H9 (cell line): ENCODE results near the gene TTC29. TPM values are rescaled to one million over a fixed set of nuclear protein-coding genes. Genes with fewer than 3 reads are reported as not detected.

ENCODE experiments used
- DNase-seq: peaks from one replicate; pipeline ENCODE4 v3.0.0-alpha.2; 2017
- H2AFZ ChIP-seq: one replicate; pipeline ENCODE4 v1.6.1; 2013; ENCODE audit warnings: mild to moderate bottlenecking, low read length, control low read depth, moderate library complexity
- H2AK5ac ChIP-seq: 2 replicates; pipeline ENCODE4 v1.6.1; 2013; ENCODE audit warnings: low read length, control low read depth, mixed read lengths; ENCODE audit not compliant: insufficient read length
- H2BK120ac ChIP-seq: one replicate; pipeline ENCODE4 v1.6.1; 2013; ENCODE audit warnings: low read depth, mild to moderate bottlenecking, low read length, control low read depth, inconsistent platforms; ENCODE audit not compliant: poor library complexity, severe bottlenecking
- H2BK12ac ChIP-seq: 2 replicates; pipeline ENCODE4 v1.6.1; 2013; ENCODE audit warnings: low read length, control low read depth, mixed read lengths, low read depth; ENCODE audit not compliant: insufficient read length
- H2BK15ac ChIP-seq: 2 replicates; pipeline ENCODE4 v1.6.1; 2013; ENCODE audit warnings: low read depth, low read length, control low read depth
- H2BK20ac ChIP-seq: one replicate; pipeline ENCODE4 v1.6.1; 2013; ENCODE audit warnings: low read depth, mild to moderate bottlenecking, low read length, control low read depth, inconsistent platforms; ENCODE audit not compliant: poor library complexity, severe bottlenecking
- H2BK5ac ChIP-seq: 2 replicates; pipeline ENCODE4 v1.6.1; 2013; ENCODE audit warnings: low read length, control low read depth, mixed read lengths; ENCODE audit not compliant: insufficient read length
- H3K14ac ChIP-seq: 2 replicates; pipeline ENCODE4 v1.6.1; 2013; ENCODE audit warnings: low read length, control low read depth; ENCODE audit not compliant: insufficient read depth
- H3K18ac ChIP-seq: 2 replicates; pipeline ENCODE4 v1.6.1; 2013; ENCODE audit warnings: low read depth, mild to moderate bottlenecking, mixed read lengths, low read length, control low read depth; ENCODE audit not compliant: insufficient read length
- H3K23ac ChIP-seq: 2 replicates; pipeline ENCODE4 v1.6.1; 2013; ENCODE audit warnings: low read length, control low read depth, mixed read lengths, low read depth; ENCODE audit not compliant: insufficient read length
- H3K23me2 ChIP-seq: 2 replicates; pipeline ENCODE4 v1.6.1; 2013; ENCODE audit warnings: low read depth, mild to moderate bottlenecking, mixed read lengths, low read length, control low read depth; ENCODE audit not compliant: insufficient read length, poor library complexity, severe bottlenecking
- H3K27ac ChIP-seq: 2 replicates; pipeline ENCODE4 v1.5.1; 2013; ENCODE audit warnings: low read length, control low read depth, mixed read lengths, low read depth; ENCODE audit not compliant: insufficient read length
- H3K27me3 ChIP-seq: 2 replicates; pipeline ENCODE4 v1.6.1; 2013; ENCODE audit warnings: low read length, control low read depth, inconsistent platforms; ENCODE audit not compliant: insufficient read depth
- H3K4ac ChIP-seq: 2 replicates; pipeline ENCODE4 v1.6.1; 2013; ENCODE audit warnings: low read depth, mild to moderate bottlenecking, control low read depth, inconsistent platforms, low read length, moderate library complexity
- H3K4me1 ChIP-seq: 2 replicates; pipeline ENCODE4 v1.6.1; 2013; ENCODE audit warnings: low read length, control low read depth, inconsistent platforms; ENCODE audit not compliant: insufficient read depth
- H3K4me2 ChIP-seq: 2 replicates; pipeline ENCODE4 v1.6.1; 2013; ENCODE audit warnings: low read length, control low read depth, mixed read lengths; ENCODE audit not compliant: insufficient read length, insufficient read depth
- H3K56ac ChIP-seq: 2 replicates; pipeline ENCODE4 v1.6.1; 2013; ENCODE audit warnings: low read depth, mild to moderate bottlenecking, mixed read lengths, low read length, control low read depth; ENCODE audit not compliant: insufficient read length
- H3K79me1 ChIP-seq: 2 replicates; pipeline ENCODE4 v1.6.1; 2013; ENCODE audit warnings: low read depth, mild to moderate bottlenecking, moderate library complexity, low read length, control low read depth, inconsistent platforms; ENCODE audit not compliant: insufficient read depth, poor library complexity, severe bottlenecking
- H3K79me2 ChIP-seq: 2 replicates; pipeline ENCODE4 v1.6.1; 2013; ENCODE audit warnings: low read length, control low read depth, inconsistent platforms; ENCODE audit not compliant: insufficient read depth
- H3K9ac ChIP-seq: 2 replicates; pipeline ENCODE4 v1.6.1; 2013; ENCODE audit warnings: low read length, control low read depth, mixed read lengths; ENCODE audit not compliant: insufficient read length; ENCODE audit errors: extremely low read depth
- H3K9me3 ChIP-seq: one replicate; pipeline ENCODE4 v1.6.1; 2013; ENCODE audit warnings: low read depth, low read length, inconsistent platforms; ENCODE audit not compliant: control insufficient read depth
- H3T11ph ChIP-seq: one replicate; pipeline ENCODE4 v1.6.1; 2013; ENCODE audit warnings: mild to moderate bottlenecking, low read length, control low read depth, inconsistent platforms
- H4K20me1 ChIP-seq: one replicate; pipeline ENCODE4 v1.6.1; 2013; ENCODE audit not compliant: control insufficient read depth, insufficient read length, insufficient read depth
- H4K5ac ChIP-seq: 2 replicates; pipeline ENCODE4 v1.6.1; 2013; ENCODE audit warnings: low read depth, mild to moderate bottlenecking, mixed read lengths, low read length, control low read depth; ENCODE audit not compliant: insufficient read length
- H4K8ac ChIP-seq: replicated peaks from 2 replicates; pipeline ENCODE4 v1.6.1; 2013; ENCODE audit warnings: low read length, control low read depth, mixed read lengths, low read depth; ENCODE audit not compliant: insufficient read length
- H4K91ac ChIP-seq: 2 replicates; pipeline ENCODE4 v1.6.1; 2013; ENCODE audit warnings: low read depth, mild to moderate bottlenecking, moderate library complexity, mixed read lengths, low read length, control low read depth; ENCODE audit not compliant: insufficient read length
- H3K27ac Mint-ChIP-seq, 3 experiments: 2 replicates in 2 of 3; 3 replicates in 1 of 3; pipeline ENCODE4 v1.8.0; 2020 to 2021; ENCODE audit warnings: mixed read lengths in 3 of 3, mild to moderate bottlenecking in 1 of 3, moderate library complexity in 1 of 3
- H3K27me3 Mint-ChIP-seq: 2 replicates; pipeline ENCODE4 v1.8.0; 2021; ENCODE audit warnings: low read depth, mild to moderate bottlenecking, moderate library complexity, mixed read lengths
- H3K36me3 Mint-ChIP-seq, 3 experiments: 2 replicates in 2 of 3; 3 replicates in 1 of 3; pipeline ENCODE4 v1.8.0; 2020 to 2021; ENCODE audit warnings: low read depth in 3 of 3, mixed read lengths in 3 of 3; ENCODE audit not compliant: insufficient read depth in 1 of 3
- H3K4me1 Mint-ChIP-seq, 2 experiments: 2 replicates each; pipeline ENCODE4 v1.8.0; 2020; ENCODE audit warnings: mixed read lengths in 2 of 2
- H3K4me3 Mint-ChIP-seq, 2 experiments: 2 replicates in 1 of 2; 3 replicates in 1 of 2; pipeline ENCODE4 v1.8.0; 2020 to 2021; ENCODE audit warnings: mild to moderate bottlenecking in 2 of 2, mixed read lengths in 2 of 2, moderate library complexity in 1 of 2
- H3K9me3 Mint-ChIP-seq, 2 experiments: 2 replicates in 1 of 2; 3 replicates in 1 of 2; pipeline ENCODE4 v1.8.0; 2020; ENCODE audit warnings: mild to moderate bottlenecking in 2 of 2, mixed read lengths in 2 of 2, moderate library complexity in 1 of 2
- total RNA-seq: library from RNA; stranded (reverse); gene quantifications from 2 replicates; pipeline ENCODE4 v1.2.1, GENCODE V29; 2021
- TF ChIP-seq, protein P1 (sequence below): fragments of 200-600 bp; sonication (generic); conservative IDR thresholded peaks from 3 replicates; pipeline ENCODE4 v1.8.0; 2021; ENCODE audit warnings: antibody characterized with exemption, mild to moderate bottlenecking

The TTC29 gene
- total RNA-seq, 1 experiment from 2014 or later: not detected

DNA sequence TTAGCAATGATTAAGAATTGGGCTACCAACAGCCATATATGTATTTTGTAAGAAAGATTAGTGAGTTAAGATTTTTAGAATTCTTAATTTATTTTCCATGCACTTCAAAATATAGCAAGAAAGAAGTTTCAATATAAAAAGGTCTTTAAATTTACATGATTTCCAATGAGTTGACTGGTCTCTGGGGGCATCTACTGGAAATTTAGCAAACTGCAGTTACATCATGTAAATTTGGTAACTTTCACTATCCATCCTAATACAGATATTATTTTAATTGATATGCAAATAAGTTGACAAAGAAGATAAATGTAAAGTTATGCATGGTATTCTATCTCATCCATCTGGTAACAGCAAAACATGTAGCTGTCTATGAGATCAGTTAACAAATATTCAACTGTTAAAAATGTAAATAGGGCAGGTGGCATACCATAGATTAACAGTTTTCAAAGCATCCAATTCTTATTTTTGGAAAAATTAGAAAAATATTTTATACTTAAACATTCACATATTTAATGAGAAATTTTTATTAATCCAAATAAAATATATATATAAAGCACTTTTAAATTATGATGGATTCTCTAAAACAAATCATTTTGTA is 29.1 kb downstream of the TTC29 start:
- Histone ChIP-seq H3K23me2 (no peaks in the 10 kb centered on the region), H2AFZ (no peak overlapping the region), H3K23ac (no peak overlapping the region), H3K4me2 (no peak overlapping the region), H3K4me1 (no peaks in the 10 kb centered on the region), H2BK5ac (no peak overlapping the region), H4K91ac (no peak overlapping the region), H3K27ac (no peak overlapping the region), H2BK120ac (no peak overlapping the region), H3K9me3 (no peaks in the 10 kb centered on the region), H3K79me1 (no peaks in the 10 kb centered on the region), H3K27me3 (no peaks in the 10 kb centered on the region), H3K9ac (no peak overlapping the region), H2BK12ac (no peak overlapping the region), H3K14ac (no peak overlapping the region), H4K5ac (no peak overlapping the region), H2AK5ac (no peak overlapping the region), H4K20me1 (no peaks in the 10 kb centered on the region), H3K18ac (no peak overlapping the region), H4K8ac (no peak overlapping the region), H3K56ac (no peak overlapping the region), H3K79me2 (no peaks in the 10 kb centered on the region), H3T11ph (no peak overlapping the region), H2BK15ac (no peak overlapping the region), H3K4ac (no peak overlapping the region), H2BK20ac (no peak overlapping the region)
- Mint-ChIP-seq H3K4me3 (no peak overlapping the region), H3K36me3 (no peaks in the 10 kb centered on the region), H3K27me3 (no peaks in the 10 kb centered on the region; the same call in 1 of the 2 replicates), H3K9me3 (no peaks in the 10 kb centered on the region), H3K4me1 (no peaks in the 10 kb centered on the region), H3K27ac (no peak overlapping the region)
- DNase-seq: no peak
- TF ChIP-seq, protein P1, sequence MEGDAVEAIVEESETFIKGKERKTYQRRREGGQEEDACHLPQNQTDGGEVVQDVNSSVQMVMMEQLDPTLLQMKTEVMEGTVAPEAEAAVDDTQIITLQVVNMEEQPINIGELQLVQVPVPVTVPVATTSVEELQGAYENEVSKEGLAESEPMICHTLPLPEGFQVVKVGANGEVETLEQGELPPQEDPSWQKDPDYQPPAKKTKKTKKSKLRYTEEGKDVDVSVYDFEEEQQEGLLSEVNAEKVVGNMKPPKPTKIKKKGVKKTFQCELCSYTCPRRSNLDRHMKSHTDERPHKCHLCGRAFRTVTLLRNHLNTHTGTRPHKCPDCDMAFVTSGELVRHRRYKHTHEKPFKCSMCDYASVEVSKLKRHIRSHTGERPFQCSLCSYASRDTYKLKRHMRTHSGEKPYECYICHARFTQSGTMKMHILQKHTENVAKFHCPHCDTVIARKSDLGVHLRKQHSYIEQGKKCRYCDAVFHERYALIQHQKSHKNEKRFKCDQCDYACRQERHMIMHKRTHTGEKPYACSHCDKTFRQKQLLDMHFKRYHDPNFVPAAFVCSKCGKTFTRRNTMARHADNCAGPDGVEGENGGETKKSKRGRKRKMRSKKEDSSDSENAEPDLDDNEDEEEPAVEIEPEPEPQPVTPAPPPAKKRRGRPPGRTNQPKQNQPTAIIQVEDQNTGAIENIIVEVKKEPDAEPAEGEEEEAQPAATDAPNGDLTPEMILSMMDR: peak; percentile 90
